ENCODE results near the gene CD7. TPM values are rescaled to one million over a fixed set of nuclear protein-coding genes. Genes with fewer than 3 reads are reported as not detected.

The CD7 gene
- total and polyA plus RNA-seq, 2 donors (not counting 1 experiment from before 2014, with no cell fraction given), result 0.67 to 1.3 TPM

- peaks cover 6% of the 10 kb centered on the region for H3K4me1 Mint-ChIP-seq
- H3K4me3 Mint-ChIP-seq, result no peak overlapping the region
- H3K4me2 ChIP-seq (replicated peaks; ENCODE audit: low read depth, low read length, poor library complexity, severe bottlenecking), result no peak overlapping the region
- TF ChIP-seq EZH2 (IDR thresholded peaks at IDR 0.05; ENCODE audit: borderline replicate concordance, insufficient read depth, low read depth, low read length, poor library complexity, severe bottlenecking), result no peak
- no peak for TF ChIP-seq CTCF (IDR thresholded peaks at IDR 0.05)
- no peak overlapping the region for H3K27ac ChIP-seq (ENCODE audit: low read length in 2 of 2)
- H3K79me2 ChIP-seq (ENCODE audit: control insufficient read depth, insufficient read depth, low read length), result no peaks in the 10 kb centered on the region
- WGBS (ENCODE audit: insufficient coverage), result 79% methylated on average over 4 of the region's 10 CpGs
- no peaks in the 10 kb centered on the region for H3K36me3 ChIP-seq (replicated peaks in 1 of 2; ENCODE audit: control extremely low read depth in 1 of 2, control insufficient read depth in 1 of 2, extremely low read depth in 1 of 2, insufficient read depth in 2 of 2, low read length in 1 of 2)
- CTCF ChIA-PET, result no interaction called here
- H3K27me3 Mint-ChIP-seq, result peaks cover 5% of the 10 kb centered on the region
- no peaks in the 10 kb centered on the region for H4K20me1 ChIP-seq (ENCODE audit: control insufficient read depth, insufficient read depth, low read length, poor library complexity, severe bottlenecking)
- intact Hi-C loops (cut with micrococcal nuclease), result no loop called here
- H3K9me3 Mint-ChIP-seq (ENCODE audit: insufficient read depth), result no peaks in the 10 kb centered on the region
- no peak for DNase-seq
- H3K27me3 ChIP-seq (replicated peaks in 1 of 4; ENCODE audit: control extremely low read depth in 1 of 4, control insufficient read depth in 3 of 4, insufficient read depth in 4 of 4, low read length in 3 of 4), result peaks cover 0 to 4% (median 0%) of the 10 kb centered on the region in 4 experiments
- no peak overlapping the region for H3K9ac ChIP-seq (ENCODE audit: low read length)
- no peak for ATAC-seq (ENCODE audit: low read depth)
- peaks cover 4 to 7% of the 10 kb centered on the region in 2 donors for H3K4me1 ChIP-seq (ENCODE audit: control insufficient read depth in 2 of 2, insufficient read depth in 2 of 2, low read length in 2 of 2)
- H3K4me3 ChIP-seq (ENCODE audit: control extremely low read depth in 1 of 5, extremely low read depth in 1 of 5, insufficient read depth in 1 of 5, low read depth in 2 of 5, low read length in 4 of 5), result no peak overlapping the region
- peaks cover 0 to 5% (median 0%) of the 10 kb centered on the region in 3 donors for H3K9me3 ChIP-seq (ENCODE audit: control extremely low read depth in 1 of 3, control insufficient read depth in 2 of 3, insufficient read depth in 1 of 3, low read length in 2 of 3)
- POLR2A ChIA-PET, result no interaction called here
- no peak overlapping the region for H3K27ac Mint-ChIP-seq
- H2AFZ ChIP-seq (ENCODE audit: insufficient read depth, low read depth, low read length, poor library complexity, severe bottlenecking), result no peak overlapping the region
Observed at GRCh38 chr17:82339634-82340580, 22.5 kb upstream of the CD7 start.
